NCI-H1694 (cell line): ENCODE measurements around the gene MTA1.
A peak's percentile ranks its signal among the peaks of the same experiment; 100 is the strongest.

Experiments
- DNase-seq: peaks from one replicate; lab custom pipeline; 2025; lab: John Stamatoyannopoulos, UW

The MTA1 gene

DNA sequence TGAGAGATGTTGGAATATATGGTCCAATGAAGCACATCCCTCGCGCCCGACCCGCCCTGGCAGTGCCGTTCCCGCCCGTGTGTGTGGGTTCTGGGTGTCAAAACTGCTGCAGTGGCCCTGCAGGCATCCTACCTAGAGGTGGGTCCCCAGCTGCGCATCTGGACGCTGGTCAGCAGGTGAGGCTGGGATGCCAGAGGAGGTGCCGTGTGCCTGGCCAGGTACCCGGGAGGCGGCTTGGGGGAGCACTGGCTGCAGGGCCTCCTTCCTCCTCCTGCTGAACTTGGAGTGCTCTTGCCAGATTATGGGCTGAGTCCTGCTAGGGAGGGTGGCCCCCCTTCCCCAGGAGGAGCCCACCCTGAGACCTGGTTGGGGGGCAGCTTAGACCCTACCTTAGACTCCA lies 5.2 kb downstream of the MTA1 start:
- no peak for DNase-seq

DNA sequence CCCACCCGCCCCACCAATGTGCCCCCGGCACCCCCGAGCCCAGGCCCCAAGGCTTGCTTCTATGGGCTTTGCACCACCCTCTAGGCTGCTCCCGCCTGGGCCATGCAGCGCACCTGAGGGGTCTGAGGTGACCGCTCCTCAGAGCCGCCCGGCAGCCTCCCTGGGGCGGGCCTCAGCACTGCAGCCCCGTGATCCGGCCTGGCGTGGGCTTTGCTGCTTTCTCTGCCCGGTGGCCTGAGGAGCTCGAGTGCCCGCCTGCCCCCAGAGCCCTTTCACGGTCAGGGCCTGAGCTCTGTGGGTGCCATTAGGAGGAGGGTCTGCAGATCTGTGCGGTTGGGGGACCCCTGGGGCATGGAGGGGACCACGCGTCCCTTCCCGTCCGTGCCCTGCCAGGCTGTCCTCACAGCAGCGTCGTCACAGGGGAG lies 6.2 kb downstream of the MTA1 start:
- no peak for DNase-seq

DNA sequence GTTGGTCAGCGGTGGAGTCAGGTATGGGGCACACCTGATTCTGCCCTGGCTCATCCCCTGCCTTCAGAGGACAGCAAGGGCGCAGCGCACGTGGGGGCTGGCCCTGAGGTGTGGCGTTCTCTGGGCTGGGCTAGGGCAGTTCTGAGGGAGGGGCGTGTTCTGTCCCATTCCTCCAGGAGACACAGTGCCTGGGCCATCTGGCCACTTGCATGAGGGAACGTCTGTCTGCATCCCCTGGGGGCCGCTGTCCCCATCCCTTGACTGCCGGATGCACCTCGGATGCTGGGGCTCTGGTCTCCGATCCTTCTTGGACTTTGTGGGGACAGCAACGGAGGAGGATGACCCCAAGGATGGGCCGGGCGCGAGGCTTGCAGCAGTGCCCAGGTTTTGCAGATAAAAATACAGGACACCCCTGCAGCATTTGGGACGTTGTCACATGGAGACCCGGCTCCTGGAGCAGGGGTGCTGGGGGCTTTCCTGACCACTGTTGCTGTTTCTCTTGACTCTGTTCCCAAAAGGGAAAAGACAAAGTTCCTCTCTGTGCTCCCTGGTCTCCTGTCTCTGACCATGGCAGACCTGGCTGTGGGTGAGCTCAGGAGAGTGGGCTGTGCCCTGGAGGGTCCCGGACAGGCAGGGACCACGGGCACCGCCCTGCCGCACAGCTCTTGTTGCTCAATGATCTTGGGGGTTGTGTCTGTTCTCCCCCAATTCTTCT lies 6.9 kb downstream of the MTA1 start:
- no peak for DNase-seq

DNA sequence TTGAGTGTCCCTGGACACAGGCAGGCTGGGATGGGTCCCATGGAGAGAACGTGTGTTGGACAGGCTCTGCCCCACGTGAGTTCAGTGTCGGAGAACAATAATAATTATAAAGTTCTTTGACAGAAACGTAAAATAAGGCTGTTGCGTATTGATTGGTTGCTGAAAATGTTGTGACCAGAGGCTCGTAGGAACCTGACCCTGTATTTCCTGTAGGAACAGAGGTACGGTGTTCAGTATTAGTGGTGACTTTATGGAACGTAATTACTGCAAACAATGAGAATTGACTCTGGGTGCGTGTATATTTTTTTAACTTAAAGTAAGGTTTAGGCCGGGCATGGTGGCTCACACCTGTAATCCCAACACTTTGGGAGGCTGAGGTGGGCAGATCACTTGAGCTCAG lies 7.8 kb downstream of the MTA1 start:
- DNase-seq = no peak

DNA sequence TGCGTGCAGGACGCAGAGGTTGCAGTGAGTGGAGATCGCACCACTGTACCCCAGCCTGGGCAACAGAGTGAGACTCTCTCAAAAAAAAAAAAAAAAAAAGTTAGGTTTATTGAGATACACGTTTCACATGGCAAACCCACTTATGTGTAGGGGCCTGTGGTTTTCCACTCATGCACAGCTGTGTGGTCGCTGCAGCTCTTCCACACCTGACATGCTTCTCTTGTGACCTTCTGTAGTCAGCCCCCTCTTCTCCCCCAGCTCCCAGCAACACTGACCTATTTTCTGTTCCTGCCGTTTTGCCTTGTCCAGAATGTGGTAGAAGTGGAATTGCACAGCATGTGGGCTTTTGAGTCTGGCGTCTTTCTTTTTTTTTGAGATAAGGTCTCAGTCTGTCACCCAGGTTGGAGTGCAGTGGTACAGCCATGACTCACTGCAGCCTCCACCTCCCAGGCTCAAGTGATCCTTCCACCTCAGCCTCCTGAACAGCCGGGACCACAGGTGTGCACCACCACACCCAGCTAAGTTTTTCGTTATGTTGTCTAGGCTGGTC lies 8.4 kb downstream of the MTA1 start:
- no peak for DNase-seq

DNA sequence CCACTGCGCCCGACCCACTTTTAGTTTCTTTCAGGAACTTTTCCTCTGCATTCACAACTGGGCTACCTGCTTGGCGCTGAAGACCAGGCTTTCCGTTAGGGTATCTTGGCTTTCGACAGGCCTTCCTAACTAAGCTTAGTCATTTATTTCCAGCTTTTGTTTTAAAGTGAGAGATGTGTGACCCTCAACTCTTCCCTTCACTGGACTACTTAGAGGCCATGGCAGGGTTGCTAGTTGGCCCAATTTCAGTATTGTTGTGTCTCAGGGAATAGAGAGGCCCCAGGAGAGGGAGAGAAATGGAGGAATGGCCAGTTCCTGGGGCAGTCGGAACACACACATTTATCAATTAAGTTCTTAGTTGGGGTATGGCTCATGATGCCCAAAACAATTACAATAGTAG lies 10.4 kb downstream of the MTA1 start:
- no peak for DNase-seq

DNA sequence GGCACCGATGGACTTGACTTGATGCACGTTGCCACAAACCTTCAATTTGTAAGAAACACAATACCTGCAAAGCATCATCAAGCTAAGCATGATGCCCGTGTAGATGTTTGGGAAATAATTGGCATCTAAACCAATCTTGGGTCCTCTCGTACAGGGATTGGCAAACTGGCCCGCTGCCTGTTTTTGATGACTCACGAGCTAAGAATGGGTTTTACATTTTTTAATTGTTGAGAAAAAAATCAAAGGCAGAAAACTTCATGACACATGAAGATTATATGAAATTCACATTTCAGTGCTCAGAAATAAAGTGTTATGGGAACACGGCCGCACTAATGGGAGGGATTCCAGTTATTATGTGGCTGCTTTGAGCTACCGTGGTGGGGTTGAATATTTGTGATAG lies 10.9 kb downstream of the MTA1 start:
- DNase-seq = no peak

DNA sequence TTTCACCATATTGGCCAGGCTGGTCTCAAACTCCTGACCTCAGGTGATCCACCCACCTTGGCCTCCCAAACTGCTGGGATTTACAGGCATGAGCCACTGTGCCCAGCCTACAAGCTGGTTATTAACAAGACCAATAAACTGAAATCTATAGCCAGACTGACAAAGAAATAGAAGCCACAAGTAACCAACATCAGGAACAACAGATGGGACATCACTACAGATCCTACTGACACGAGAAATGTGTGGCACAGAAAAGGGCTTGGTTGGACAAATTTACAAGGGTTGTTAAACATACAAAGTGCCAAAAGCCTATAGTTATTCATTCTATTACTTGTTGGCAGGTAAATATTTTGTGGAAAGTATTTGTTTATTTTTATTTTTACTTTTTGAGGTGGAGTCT lies 11.6 kb downstream of the MTA1 start:
- no peak for DNase-seq

DNA sequence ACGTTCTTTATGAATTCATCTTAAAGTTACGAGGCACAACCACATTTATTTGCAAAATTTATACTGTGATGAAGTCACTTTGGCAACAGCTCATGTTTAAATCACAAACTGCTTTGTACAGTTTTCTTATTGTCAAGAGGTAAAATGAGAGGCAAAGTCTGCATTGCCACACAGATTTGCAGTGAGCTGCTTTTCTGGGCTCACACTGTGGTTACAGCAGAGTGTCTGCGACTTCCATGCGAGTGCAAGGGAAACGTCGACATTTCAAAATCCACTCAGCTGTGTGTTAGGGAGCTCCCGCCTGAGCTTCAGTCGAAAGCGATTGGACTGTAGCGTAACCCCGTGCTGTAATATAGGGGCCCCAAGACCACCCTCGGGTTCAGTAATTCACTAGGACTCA lies 13.0 kb downstream of the MTA1 start:
- DNase-seq = no peak

DNA sequence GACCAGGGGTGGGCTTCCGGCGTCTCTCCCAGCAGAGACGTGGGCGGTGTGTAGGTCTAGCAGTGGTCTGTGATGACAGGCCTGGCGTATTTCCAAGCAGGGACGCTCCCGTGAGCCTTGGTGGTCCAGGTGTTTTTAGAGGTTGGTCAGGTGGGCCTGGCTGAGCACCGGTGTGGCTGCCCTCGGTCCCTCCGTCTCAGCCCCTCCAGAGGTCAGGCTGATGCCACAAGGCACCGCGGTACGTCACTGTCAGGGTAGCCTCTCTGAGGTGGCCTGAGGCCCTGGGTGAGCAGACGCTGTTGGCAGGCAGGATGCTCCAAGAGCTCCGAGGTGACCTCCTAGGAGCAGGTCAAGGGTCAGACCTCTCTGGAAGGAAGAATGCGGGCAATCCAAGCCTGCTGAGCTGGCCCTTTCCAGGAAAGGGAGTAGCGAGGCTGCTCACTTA lies 13.6 kb downstream of the MTA1 start:
- DNase-seq = no peak

DNA sequence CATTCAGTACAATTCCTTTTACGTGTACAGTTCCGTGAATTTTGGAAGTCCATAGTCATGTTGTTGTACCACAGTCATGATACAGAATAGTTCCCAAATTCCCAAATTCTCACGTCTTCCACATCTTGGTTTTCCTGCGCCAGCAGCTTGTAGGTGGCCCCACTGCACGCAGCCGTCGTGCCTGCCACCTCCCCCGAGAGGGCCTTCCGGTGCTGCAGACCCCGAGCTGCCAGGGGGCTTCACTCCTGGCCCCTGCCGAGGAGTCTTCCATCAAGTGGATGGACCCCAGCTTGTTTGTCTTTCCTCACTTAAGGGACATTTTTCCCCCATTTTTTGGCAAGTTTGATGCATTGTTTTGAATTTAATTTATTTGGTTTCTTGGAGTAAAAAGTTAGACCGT lies 16.8 kb downstream of the MTA1 start:
- no peak for DNase-seq

DNA sequence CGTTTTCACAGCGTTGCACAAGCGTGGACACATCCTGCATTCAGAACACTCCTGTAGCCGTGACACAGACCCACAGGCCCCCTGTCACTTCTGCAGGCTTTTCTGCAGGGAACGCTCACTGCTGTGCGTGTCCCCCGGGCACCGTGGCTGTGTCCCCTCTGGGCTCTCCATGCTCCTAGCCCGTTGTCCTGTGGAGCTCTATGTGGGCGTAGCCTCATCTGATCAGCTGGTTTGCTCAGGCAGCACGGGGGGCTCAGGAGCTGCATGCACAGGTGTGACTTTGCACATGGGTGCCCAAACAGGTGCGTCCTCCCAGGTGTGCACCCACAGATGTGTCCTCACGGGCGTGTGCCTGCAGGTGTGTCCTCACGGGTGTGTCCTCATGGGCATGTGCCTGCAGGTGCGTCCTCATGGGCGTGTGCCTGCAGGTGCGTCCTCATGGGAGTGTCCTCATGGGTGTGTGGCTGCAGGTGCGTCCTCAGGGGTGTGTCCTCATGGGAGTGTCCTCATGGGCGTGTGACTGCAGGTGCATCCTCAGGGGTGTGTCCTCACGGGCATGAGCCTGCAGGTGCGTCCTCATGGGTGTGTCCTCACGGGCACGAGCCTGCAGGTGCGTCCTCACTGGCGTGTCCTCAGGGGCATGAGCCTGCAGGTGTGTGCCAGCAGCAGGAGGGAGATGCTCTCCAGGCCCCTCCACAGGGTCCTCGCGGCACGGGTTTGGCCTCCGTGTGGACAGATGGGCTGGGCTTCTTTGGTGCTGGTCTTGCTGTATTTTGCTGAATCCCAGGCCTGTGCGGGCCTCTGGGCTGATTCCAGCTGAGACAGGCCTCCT lies 17.5 kb downstream of the MTA1 start:
- no peak for DNase-seq

DNA sequence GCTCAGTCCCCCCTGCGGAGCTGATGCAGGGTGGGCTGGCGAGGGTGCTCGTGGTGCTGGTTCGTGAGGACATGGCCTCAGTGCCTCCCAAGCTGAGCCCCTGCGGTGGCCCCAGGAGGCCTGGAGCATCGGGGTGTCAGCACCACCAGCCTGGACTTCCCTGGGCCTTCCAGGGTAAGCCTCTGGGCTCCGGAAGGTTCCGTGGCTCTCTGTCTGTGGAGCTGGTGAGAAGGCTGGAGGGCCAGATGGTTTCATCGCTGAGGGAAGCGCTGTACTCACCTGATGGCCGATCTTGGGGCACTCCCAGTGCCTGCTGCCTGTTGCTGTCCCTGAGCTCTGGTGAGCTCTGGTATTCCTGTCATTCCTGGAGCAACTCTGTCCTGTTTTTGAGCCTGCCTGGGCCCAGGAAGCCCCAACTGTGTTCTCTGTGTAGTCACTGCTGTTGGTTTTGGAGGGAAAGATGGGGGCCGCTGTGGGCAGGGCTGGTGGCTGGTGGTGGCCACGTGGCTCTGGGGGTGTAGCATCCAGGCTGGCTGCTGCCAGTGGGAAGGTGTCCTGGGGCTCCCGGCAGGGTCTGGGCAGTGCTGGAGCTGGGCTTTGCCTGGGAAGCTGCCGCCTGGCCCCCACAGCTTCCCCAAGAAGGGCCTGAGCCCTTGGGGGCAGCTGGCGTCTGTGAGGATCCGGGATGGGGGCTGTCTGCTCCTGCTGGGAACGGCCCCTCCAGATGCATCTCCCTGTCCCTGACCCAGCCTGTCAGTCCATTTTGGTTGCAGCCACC lies 18.3 kb downstream of the MTA1 start:
- DNase-seq = no peak

DNA sequence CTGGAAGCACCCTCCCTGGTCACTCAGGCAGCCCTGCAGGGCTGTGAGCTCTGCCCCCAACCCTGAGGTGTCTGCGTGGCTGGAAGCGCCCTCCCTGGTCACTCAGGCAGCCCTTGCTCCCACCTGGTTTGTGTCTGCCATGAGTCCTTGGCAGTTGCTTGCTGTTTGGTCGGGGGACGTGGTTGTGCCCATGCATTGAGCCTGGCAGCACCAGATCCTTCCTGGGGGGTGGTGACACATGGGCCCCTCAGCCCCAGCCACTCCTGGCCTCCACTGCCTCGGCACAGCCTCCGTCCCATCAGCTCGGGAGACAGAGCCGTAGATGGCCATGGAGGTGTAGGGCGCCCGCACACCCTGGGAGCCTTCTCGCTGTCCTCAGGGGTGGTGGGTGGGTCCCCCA lies 19.6 kb downstream of the MTA1 start:
- DNase-seq = no peak

DNA sequence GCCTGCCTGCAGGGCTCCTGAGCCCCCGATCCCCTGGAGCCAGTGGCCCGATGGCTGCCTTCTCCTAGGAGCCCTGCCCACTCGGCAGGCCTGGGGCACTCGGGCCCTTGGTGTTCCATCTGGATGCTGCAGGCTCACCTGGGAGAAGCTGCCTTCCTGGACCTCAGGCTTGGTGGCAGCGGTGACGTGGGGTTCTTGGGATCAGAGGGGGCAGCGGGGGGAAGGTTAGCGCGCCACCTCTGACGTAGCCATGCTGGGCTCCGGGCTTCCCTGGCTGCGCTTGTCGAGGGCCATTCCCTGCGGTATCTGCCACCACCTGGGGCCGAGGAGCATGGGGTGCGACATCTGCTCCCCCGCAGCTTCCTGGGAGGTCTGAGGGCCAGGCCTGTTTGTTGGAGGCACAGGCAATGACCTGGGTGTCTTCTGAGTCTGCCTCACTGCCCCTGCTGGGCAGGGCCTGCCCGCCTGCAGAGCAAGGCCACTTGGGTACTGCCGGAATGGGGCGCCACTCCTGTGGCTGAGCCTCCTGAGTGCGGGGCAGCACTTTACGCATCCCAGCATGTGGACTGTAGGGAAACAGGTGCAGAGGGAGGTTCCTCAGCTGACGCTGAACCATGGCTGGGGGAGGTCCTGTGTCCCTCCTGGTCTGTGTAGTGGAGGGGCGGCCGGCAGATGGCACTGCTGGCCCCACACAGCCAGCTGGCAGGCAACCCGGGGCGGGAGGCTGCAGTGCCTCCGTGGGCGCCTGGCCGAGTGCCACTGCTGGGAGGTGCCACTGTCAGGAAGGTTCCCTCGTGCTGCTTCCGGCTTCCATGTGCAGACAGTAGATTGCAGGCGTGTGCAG lies 20.3 kb downstream of the MTA1 start:
- peak; percentile 99 for DNase-seq

DNA sequence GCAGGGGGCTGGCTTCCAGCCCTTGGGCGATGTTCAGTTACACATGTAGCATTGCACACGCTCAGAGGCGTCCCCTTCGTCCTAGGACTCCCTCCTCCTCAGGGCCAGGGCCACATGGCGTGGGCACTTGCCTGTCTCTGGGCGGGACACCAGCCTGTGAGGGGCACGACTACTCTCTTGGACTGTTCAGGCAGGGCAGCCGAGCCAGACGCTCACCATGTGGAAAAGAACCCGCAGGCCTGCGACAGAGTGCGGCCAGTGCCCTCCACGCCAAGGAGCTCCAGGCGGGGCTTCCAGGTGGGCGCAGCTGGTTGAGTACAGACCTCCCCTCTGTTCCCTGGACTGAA lies 20.9 kb downstream of the MTA1 start:
- no peak for DNase-seq

DNA sequence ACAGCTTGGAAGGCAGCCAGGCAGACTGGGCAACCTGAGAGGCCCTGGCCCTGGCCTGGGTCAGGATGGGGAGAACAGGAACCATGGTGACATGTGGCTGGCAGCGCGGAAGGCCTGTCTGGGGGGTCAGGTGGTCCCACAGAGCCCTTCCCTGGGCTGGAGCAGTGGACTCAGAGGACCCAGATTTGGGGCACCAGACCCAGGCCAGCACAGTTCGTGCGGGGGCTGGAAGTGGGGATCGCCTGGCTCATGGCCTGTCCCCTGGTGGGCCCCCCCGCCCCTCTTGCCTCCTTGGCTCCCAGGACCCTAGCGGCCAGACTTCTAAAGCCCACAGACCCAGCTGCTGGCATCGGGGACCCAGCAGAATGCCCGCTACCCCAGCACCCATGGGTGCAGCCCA lies 21.4 kb downstream of the MTA1 start:
- no peak for DNase-seq

DNA sequence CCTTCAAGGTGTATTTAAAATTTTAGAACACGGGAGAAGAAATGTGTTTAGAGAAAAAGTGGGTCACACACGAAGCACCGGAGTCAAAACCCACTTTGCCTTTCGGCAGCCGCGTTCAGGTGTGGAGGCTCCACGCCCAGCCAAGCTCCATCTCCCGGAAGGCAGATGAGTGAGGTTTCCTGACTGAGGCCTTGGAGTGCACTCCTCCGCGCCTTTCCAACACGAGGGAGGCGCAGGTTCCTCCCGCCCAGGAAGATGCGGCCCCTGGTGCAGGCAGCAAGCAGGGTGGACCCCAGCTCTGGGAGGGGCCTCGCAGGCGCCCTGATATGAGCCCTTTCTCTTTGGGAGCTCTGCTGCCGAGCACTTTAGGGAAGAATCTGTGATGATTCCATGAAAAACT lies 22.5 kb downstream of the MTA1 start:
- DNase-seq = no peak

DNA sequence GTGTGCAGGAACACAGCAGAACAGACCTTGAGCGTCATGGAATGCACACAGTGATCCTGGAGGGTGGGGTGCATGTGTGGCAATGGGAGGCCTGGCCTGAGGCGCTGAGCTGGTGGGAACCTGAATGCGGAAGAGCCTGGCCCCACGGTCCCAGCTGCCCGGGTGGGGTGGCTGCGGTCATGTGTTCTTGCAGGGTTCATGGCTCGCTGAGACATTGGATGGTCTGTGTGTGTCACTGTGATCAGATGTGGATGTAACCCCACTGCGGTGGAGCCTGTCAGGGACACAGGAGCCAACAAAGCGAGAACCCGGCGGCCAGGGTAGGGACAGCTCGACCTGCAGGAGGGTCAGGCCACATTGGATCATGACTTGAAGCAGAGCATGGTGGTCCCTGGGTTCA lies 23.2 kb downstream of the MTA1 start:
- no peak for DNase-seq

DNA sequence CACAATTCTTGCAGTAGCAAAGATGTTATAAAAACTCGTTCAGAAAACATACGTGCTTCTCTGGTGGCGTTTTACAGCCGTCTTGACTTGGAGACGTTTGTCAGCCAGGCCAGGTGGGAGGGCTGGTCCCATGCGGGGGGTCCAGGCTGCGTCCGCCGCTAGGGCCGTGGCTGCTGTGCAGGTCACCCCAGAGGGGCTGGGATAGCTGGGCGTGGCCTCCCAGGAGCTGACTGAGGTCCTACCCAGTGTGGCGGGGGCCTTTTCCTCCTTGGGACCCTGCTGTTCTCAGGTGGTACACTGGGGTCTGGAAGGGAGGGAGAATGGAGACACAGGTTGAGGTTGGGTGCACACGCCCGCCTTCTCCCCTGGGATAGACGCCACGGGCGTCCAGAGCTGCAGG lies 25.2 kb downstream of the MTA1 start:
- DNase-seq = no peak

DNA sequence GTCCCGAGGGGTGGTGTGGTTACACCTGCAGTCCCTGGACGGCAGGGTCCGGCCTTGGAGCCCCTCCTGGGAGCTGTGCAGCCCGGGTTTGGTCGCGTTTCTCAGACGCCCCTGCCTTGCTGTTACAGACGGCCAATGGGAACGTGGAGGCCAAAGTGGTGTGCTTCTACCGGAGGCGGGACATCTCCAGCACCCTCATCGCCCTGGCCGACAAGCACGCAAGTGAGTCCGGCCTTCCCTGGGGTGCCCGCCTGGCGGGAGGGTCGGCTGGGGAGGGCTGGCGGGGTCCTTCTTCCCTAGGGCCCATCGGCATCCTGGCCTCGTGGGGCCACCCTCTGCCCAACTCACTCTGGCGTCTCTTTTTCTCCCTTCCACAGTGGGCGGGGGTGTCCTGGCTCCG lies 25.7 kb downstream of the MTA1 start:
- no peak for DNase-seq
